Measurements from ENCODE around the gene PCDHGA8.
"Not testable (repeated sequence)": the region's sequence is repeated elsewhere in the genome, so short reads cannot be mapped to it uniquely, and the experiment has no call there.

PCDHGA8 gene

DNA sequence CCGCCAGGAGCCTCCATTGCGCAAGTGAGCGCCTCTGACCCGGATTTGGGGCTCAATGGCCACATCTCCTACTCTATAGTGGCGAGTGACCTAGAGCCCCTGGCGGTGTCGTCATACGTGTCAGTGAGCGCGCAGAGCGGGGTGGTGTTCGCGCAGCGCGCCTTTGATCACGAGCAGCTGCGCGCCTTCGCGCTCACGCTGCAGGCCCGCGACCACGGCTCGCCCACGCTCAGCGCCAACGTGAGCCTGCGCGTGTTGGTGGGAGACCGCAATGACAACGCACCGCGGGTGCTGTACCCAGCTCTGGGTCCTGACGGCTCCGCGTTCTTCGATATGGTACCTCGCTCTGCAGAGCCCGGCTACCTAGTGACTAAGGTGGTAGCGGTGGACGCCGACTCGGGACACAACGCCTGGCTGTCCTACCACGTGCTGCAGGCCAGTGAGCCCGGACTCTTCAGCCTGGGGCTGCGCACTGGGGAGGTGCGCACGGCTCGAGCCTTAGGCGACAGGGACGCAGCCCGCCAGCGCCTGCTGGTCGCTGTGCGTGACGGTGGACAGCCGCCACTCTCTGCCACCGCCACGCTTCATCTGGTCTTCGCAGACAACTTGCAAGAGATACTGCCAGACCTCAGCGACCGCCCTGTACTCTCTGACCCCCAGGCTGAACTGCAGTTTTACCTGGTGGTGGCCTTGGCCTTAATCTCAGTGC, 17.3 kb downstream of the PCDHGA8 start:
- Histone ChIP-seq H3K9me3 (peaks cover 36% of the 10 kb centered on the region), H3K4me3 (no peak overlapping the region), H4K20me1 (no peaks in the 10 kb centered on the region), H3K4me1 (peaks cover 6% of the 10 kb centered on the region; the same call in 1 of the 2 replicates), H3K4me2 (no peak overlapping the region), H3K36me3 (no peaks in the 10 kb centered on the region), H3K27me3 (peaks cover 18% of the 10 kb centered on the region), H3K27ac (no peak overlapping the region), H3K9ac (no peak overlapping the region)
- no peak for TF ChIP-seq Cebpa-rat (IDR thresholded peaks at IDR 0.05)

GRCh38 chr5:141411575-141411974, 19.1 kb downstream of the PCDHGA8 start:
- Histone ChIP-seq H3K4me3 (no peak overlapping the region), H3K36me3 (no peaks in the 10 kb centered on the region), H3K9ac (no peak overlapping the region), H3K4me1 (peaks cover 19% of the 10 kb centered on the region), H4K20me1 (no peaks in the 10 kb centered on the region), H3K27ac (no peak overlapping the region), H3K27me3 (peaks cover 22% of the 10 kb centered on the region), H3K4me2 (no peak overlapping the region), H3K9me3 (peaks cover 40% of the 10 kb centered on the region)
- TF ChIP-seq Cebpa-rat (IDR thresholded peaks at IDR 0.05) = no peak

DNA sequence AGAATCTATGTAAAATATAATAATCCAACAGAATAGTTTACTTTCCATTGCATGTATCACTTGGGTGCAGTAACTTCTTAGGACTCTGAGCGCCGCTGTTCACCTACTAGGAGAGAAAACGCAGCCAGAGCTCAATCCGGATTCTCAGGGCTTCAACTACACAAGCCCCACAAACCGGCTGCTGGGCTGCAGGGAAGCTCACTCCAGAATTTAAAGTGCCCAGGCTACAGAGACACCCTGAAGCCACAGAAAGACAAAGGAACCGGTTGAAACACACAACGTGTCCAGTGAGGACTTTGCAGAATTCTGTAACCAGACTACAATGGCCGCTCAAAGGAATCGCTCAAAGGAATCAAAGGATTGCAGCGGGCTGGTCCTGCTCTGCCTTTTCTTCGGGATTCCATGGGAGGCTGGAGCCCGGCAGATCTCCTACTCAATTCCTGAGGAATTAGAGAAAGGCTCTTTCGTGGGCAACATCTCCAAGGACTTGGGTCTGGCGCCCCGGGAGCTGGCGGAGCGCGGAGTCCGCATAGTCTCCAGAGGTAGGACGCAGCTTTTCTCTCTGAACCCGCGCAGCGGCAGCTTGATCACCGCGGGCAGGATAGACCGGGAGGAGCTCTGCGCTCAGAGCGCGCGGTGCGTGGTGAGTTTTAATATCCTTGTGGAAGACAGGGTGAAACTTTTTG, 20.6 kb downstream of the PCDHGA8 start, which contains the start of gene PCDHGA10:
PCDHGA10 (plus strand) TSS at position 134 of the 686 bp plus-strand sequence; CDS start at position 323, 189 bp downstream.
- H3K9ac ChIP-seq = peak within 1 kb of the TSS; percentile 75
- H3K9me3 ChIP-seq = peaks cover 41% of the 10 kb centered on the region
- H3K4me2 ChIP-seq = peak within 1 kb of the TSS; percentile 74
- H3K4me3 ChIP-seq = peak within 1 kb of the TSS; percentile 66
- H3K27ac ChIP-seq = no peak within 1 kb of the TSS
- no peaks in the 10 kb centered on the region for H4K20me1 ChIP-seq
- no peaks in the 10 kb centered on the region for H3K36me3 ChIP-seq
- peaks cover 22% of the 10 kb centered on the region for H3K27me3 ChIP-seq
- peaks cover 19% of the 10 kb centered on the region for H3K4me1 ChIP-seq
- no peak for TF ChIP-seq Cebpa-rat (IDR thresholded peaks at IDR 0.05)

DNA sequence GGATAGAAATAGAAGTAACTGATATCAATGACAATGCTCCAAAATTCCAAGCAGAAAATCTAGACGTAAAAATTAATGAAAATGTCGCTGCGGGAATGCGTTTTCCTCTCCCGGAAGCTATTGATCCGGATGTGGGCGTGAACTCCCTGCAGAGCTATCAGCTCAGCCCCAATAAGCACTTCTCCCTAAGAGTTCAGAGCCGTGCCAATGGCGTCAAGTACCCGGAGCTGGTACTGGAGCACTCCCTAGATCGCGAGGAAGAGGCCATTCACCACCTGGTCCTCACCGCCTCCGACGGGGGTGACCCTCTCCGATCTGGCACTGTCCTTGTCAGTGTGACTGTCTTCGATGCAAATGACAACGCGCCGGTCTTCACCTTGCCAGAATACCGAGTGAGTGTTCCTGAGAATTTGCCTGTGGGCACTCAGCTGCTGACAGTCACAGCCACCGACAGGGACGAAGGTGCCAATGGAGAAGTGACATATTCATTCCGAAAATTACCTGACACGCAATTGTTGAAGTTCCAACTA, 21.2 kb downstream of the PCDHGA8 start:
- Histone ChIP-seq H3K4me1 (peaks cover 19% of the 10 kb centered on the region), H3K9ac (peak overlapping the region; percentile 75; the same call in 1 of the 2 replicates)
- no peak for TF ChIP-seq Cebpa-rat (IDR thresholded peaks at IDR 0.05)

GRCh38 chr5:141414548-141415274, 22.3 kb downstream of the PCDHGA8 start:
- H3K4me1 ChIP-seq = peaks cover 19% of the 10 kb centered on the region
- H3K4me2 ChIP-seq = peak overlapping the region; percentile 77
- peaks cover 15% of the 10 kb centered on the region for H3K36me3 ChIP-seq
- H3K9ac ChIP-seq, H3K27ac ChIP-seq, H4K20me1 ChIP-seq: not testable (repeated sequence)
- H3K4me3 ChIP-seq = peak overlapping the region; percentile 48
- H3K27me3 ChIP-seq = peaks cover 28% of the 10 kb centered on the region
- H3K9me3 ChIP-seq = peaks cover 41% of the 10 kb centered on the region

More for the DNA sequence above, 21.2 kb downstream of the PCDHGA8 start:
- Histone ChIP-seq H4K20me1 (no peaks in the 10 kb centered on the region), H3K9me3 (peaks cover 41% of the 10 kb centered on the region), H3K36me3 (peaks cover 4% of the 10 kb centered on the region; the same call in 1 of the 2 replicates), H3K27ac (no peak overlapping the region), H3K27me3 (peaks cover 22% of the 10 kb centered on the region), H3K4me3 (peak overlapping the region; percentile 66), H3K4me2 (peak overlapping the region; percentile 74)

- Histone ChIP-seq H3K27me3 (peaks cover 28% of the 10 kb centered on the region), H3K9me3 (peaks cover 41% of the 10 kb centered on the region), H3K4me2 (peak overlapping the region; percentile 77)
These were observed 22.8 kb downstream of the PCDHGA8 start for GRCh38 chr5:141415275-141415618.

DNA sequence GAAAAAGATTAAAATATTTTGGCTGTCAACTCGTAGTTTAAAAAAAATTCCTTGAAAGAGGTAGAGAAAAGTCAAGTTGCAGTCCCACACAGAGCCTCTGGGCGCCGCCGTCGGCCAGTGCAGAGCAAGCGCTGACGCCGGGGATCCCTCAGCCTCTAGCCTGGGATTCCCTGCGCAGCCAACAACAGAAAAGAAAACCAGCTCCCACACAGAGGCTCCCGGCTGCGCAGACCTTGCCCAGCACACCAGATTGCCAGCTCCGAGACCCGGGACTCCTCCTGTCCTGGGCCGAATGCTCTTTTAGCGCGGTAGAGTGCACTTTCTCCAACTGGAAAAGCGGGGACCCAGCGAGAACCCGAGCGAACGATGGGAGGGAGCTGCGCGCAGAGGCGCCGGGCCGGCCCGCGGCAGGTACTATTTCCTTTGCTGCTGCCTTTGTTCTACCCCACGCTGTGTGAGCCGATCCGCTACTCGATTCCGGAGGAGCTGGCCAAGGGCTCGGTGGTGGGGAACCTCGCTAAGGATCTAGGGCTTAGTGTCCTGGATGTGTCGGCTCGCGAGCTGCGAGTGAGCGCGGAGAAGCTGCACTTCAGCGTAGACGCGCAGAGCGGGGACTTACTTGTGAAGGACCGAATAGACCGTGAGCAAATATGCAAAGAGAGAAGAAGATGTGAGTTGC, 25.2 kb downstream of the PCDHGA8 start, which contains the start of gene PCDHGB7:
PCDHGB7 (plus strand) TSS at position 184 of the 679 bp plus-strand sequence; CDS start at position 367, 183 bp downstream.
- H3K4me3 ChIP-seq = peak within 1 kb of the TSS; percentile 53
- peaks cover 23% of the 10 kb centered on the region for H3K36me3 ChIP-seq
- H3K9me3 ChIP-seq = peaks cover 64% of the 10 kb centered on the region
- peaks cover 19% of the 10 kb centered on the region for H3K4me1 ChIP-seq
- not testable (repeated sequence) for H3K27ac ChIP-seq, H4K20me1 ChIP-seq, H3K9ac ChIP-seq
- H3K4me2 ChIP-seq = peak within 1 kb of the TSS; percentile 19; the same call in 1 of the 2 replicates
- H3K27me3 ChIP-seq = peaks cover 39% of the 10 kb centered on the region

More at GRCh38 chr5:141415275-141415618, 22.8 kb downstream of the PCDHGA8 start:
- Histone ChIP-seq H3K4me1 (peaks cover 19% of the 10 kb centered on the region), H3K4me3 (peak overlapping the region; percentile 48), H3K36me3 (peaks cover 18% of the 10 kb centered on the region)
- not testable (repeated sequence) for H4K20me1 ChIP-seq, H3K9ac ChIP-seq, H3K27ac ChIP-seq

- Histone ChIP-seq H3K36me3 (peaks cover 23% of the 10 kb centered on the region), H3K9ac (no peak overlapping the region), H3K27me3 (peaks cover 26% of the 10 kb centered on the region), H3K4me1 (peaks cover 14% of the 10 kb centered on the region), H3K4me3 (peak overlapping the region; percentile 22; the same call in 1 of the 2 replicates), H4K20me1 (no peaks in the 10 kb centered on the region), H3K9me3 (peaks cover 73% of the 10 kb centered on the region), H3K27ac (no peak overlapping the region), H3K4me2 (no peak overlapping the region)
- TF ChIP-seq Cebpa-rat (IDR thresholded peaks at IDR 0.05) = no peak
These were observed 26.8 kb downstream of the PCDHGA8 start for GRCh38 chr5:141419074-141419880.
